HG03520 (cell line): ENCODE results near the gene LCE7A.

Source experiments
- ATAC-seq: cut with Tn5 transposase; IDR thresholded peaks from one replicate; pipeline ENCODE4 v1.9.1; 2021; ENCODE audit warnings: mild to moderate bottlenecking, moderate library complexity; ENCODE audit not compliant: unreplicated experiment

LCE7A gene

DNA sequence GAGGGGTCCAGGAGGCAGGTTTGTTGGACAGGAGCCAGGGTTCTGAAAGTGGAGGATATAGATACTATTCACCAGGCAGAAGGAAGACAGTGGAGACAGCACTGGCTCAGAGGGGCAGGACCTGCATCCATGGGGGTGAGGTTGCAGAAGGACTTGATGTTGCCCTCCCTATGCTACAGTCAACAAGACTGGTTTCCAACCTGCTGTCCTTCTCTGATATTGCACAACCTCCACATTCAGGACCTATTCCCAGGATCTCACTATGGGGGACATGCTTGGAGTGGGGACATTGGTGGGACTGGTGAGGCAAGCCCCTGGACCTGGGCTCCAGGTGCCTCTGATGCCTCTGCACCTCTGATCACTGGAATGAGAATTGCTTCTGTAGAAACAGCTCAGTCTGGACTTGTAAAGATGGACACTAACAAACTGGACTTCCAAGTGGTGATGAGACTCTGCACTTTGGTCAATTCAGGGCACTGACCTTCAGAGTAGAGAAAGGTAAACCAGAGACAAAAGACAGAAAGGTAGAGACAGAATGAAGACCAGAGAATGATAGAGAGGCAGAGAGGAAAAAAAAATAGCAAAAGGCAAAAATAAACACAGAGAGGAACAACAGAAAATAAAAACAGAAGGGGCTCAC lies 19.9 kb downstream of the LCE7A start:
- ATAC-seq = no peak

DNA sequence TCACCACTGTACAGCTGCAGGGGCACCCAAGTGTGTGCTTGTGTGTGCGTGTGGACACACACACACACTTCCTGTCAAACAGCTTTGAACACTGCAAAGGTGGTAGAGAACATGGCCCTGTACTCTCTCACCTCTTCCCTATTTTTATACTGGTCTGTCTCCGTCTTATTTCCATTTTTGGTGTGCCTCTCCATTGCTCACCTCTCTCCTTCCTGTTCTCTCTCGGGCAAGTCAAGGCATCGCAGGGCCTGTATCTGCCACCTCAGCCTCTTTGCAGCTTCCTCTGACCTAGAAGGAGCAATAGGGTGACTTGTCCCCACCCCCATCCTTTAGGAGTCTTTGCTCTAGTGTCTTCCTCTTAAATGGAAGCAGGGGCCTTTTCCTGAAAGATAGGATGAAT lies 20.5 kb downstream of the LCE7A start:
- ATAC-seq = no peak

GRCh38 chr1:152880907-152881306 lies 21.1 kb downstream of the LCE7A start:
- ATAC-seq = no peak

DNA sequence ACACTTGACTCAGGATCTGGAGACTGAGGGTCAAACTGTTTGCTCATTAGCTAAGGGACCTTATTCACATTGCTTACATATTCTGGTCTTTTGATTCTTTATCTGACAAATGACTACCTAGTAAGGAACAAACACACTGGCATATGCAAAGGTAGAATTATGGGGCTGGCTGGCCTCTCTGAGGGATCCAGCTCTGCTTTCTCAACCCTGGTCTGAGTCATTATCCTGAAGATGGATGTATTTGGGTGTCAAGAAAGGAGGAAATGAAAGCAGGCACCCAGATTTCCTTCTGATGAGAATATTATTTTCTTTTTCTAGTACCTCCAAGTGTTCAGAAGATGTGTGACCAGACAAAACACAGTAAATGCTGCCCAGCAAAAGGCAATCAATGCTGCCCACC lies 24.3 kb downstream of the LCE7A start:
- no peak for ATAC-seq

GRCh38 chr1:152884506-152884905 lies 24.7 kb downstream of the LCE7A start:
- no peak for ATAC-seq

GRCh38 chr1:152884966-152885624 lies 25.3 kb downstream of the LCE7A start:
- ATAC-seq = no peak

- ATAC-seq = no peak
Measured at GRCh38 chr1:152886085-152886484, 26.3 kb downstream of the LCE7A start.

DNA sequence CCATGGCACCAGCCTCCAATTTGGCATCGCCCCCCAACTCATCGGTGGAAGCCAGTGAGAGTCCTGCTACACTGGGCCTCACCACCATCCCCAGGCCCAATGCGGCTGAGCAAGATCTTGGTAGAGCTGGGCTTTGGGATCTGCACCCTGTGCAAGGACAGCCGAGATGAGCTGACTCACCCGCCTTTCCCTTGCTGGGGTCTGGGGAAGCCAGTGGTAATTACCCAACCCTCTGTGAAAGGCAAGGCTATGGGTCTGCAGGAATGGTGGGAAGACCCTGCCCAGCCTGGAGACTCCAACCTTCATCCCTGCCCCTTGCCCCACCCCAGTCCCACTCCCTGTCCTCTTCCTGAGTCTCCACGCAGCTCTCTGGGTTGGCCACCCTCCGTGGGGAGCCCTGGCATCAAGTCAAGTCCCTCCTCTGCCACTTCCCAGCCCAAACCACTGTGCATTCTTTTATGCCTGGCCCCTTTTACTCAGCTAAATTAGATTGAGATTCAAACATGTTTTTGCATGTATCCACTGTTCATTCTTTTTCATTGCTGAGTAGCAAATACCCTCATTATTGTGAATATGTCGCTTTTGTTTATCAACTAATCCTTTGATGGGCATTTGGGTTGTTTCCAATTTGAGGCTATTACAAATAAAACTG lies 27.1 kb downstream of the LCE7A start:
- ATAC-seq = no peak

- ATAC-seq = no peak
Measured at GRCh38 chr1:152888126-152888525, 28.3 kb downstream of the LCE7A start.

DNA sequence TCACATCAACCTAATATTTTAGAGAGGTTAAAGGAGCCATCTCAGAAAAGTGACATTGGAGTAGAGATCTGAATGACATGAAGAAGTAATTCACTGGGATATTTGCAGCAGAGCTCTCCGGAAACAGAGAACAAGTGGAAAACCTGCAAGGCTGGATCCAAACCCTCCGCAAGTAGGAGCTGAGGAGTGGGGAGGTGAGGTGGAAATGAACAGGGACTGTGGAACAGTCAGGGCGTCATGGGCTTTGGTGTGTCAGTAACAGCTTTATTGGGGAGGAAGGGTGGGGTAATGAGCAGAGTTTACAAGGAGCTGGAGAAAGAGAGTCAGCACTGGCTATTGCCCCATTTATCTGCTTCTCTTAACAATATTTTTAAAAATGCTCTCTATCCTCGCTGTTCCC lies 39.2 kb downstream of the LCE7A start:
- ATAC-seq = no peak

DNA sequence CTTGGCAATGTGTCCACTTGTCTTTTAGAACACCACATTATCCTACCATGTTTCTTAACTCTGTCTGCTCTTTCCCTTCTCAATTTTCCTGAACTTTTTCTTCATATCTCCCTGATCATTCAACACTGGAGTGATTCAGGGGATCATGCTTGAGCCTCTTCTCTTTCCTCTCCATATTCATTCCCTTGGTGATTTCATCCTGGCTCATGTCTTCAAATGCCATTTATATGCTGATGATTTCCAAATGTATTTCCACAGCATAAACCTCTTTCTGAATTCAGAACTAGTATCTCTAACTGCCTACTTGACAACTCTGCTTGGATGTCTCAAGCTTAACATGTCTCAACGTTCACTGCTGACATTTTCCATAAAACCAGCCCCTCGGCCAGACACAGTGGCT lies 40.1 kb downstream of the LCE7A start:
- ATAC-seq = no peak

DNA sequence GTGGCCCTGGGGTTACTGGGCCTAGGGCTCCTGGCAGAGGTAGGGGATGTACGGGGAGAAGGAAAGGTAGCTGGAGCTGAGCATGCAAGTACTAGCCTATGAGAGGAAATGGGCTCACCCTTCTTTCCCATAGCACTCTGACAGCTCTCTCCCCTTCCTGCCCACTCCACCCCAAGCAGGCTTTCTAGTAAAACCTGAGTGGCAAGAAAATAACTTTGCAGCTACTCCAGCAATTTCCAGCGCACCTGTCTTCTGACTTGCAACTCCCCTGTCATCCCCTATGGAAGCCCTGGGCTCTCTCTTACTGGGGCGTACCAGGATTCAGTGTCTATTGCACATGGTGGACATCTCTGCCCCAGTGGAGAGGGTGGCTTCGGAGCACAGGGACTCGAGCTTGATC lies 41.8 kb downstream of the LCE7A start:
- no peak for ATAC-seq

GRCh38 chr1:152902636-152903035 lies 42.8 kb downstream of the LCE7A start:
- no peak for ATAC-seq

DNA sequence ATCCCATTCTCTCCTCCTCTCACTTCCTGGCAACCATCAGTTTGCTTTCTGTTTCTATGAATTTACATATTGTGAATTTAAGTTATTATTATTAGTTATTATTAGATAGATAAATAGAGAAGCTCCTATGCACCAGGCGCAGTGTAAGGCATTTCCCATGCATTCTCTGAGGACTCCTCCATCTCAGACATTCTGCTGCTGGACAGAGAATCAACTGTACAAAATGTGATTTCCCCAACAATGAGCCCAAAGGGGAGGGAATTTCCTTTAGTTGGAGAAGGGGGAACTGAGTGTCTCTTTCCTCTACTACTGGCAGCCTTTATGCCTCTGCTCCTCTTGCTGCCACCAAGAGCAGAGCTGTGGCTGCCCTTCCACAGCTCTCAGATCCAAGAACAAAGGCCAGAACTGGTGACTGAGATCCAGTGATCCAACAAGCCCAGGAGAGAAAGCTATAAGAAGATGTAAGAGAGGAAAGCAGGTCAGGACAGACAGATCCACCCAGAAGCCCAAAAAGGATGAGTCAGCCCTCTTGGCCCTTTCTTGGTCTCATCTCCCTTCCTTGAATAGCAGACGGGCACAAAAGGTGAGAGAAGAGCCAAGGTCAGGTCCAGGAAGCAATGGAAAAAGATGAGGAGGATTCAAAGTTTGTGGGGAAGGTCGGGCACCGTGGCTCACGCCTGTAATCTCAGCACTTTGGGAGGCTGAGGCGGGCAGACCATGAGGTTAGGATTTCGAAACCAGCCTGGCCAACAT lies 45.1 kb downstream of the LCE7A start:
- ATAC-seq = no peak

- ATAC-seq = no peak
Measured at GRCh38 chr1:152906023-152906565, 46.3 kb downstream of the LCE7A start.

DNA sequence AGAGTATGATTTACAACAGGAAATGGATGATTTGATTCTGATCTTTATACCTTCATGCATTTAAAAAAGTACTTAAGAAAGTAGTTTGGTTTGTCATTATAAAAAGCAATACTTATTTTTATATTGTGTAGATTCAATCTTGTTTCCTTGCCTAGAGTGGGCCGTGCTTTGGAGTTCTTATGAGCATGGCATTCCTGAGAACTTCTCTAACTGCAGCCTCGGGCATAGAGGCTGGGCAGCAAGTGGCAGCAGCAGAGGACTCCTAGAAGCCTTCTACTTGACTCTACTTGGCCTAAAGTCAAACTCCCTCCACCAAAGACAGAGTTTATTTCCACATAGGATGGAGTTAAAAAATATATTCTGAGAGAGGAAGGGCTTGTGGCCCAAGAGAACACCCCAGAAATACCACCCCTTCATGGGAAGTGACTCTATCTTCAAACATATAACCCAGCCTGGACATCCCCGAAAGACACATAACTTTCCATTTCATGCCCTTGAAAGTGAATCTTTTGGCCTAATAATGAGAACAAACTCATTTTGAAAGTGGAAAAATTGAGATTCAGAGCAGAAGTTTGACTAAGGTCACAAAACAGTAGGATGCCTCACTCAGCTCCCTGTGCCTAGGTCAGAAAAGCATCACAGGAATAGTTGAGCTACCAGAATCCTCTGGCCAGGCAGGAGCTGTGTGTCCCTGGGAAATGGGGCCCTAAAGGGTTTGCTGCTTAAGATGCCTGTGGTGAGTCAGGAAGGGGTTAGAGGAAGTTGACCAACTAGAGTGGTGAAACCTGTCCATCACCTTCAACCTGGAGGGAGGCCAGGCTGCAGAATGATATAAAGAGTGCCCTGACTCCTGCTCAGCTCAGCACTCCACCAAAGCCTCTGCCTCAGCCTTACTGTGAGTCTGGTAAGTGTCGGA lies 48.1 kb downstream of the LCE7A start, which contains the start of gene IVL:
Gene IVL, plus strand, starts transcription at position 861 of the 916 bp plus-strand sequence. CDS start 1,252 bp downstream, outside the sequence.
- no peak for ATAC-seq

- ATAC-seq = no peak
Measured at GRCh38 chr1:152909206-152909605, 49.4 kb downstream of the LCE7A start.
